CD4-positive, alpha-beta T cell treated with Interleukin-21 for 1 hour (primary cell): Measurements from ENCODE around the gene FAAP100.

Experiments
- DNase-seq: peaks from one replicate; pipeline ENCODE4 v3.0.0-alpha.2; 2020

FAAP100 gene

GRCh38 chr17:81522491-81523401, 29.4 kb downstream of the FAAP100 start:
- DNase-seq = no peak

GRCh38 chr17:81520021-81520901, 31.9 kb downstream of the FAAP100 start:
- DNase-seq = no peak

GRCh38 chr17:81519284-81520020, 32.7 kb downstream of the FAAP100 start:
- DNase-seq = peak; percentile 80

GRCh38 chr17:81518785-81519283, 33.3 kb downstream of the FAAP100 start:
- DNase-seq = no peak

GRCh38 chr17:81518113-81518784, 33.9 kb downstream of the FAAP100 start:
- DNase-seq = no peak

- peak; percentile 31 for DNase-seq
Observed at GRCh38 chr17:81517339-81518112, 34.6 kb downstream of the FAAP100 start.

GRCh38 chr17:81517009-81517338, 35.2 kb downstream of the FAAP100 start:
- DNase-seq = no peak

GRCh38 chr17:81516439-81516838, 35.7 kb downstream of the FAAP100 start:
- DNase-seq = no peak

- DNase-seq = no peak
Observed at GRCh38 chr17:81515530-81516041, 36.6 kb downstream of the FAAP100 start.

GRCh38 chr17:81514739-81515529, 37.2 kb downstream of the FAAP100 start:
- DNase-seq = peak; percentile 79

- DNase-seq = no peak
Observed at GRCh38 chr17:81514489-81514738, 37.7 kb downstream of the FAAP100 start.

- peak; percentile 30 for DNase-seq
Observed at GRCh38 chr17:81513753-81514488, 38.2 kb downstream of the FAAP100 start.

GRCh38 chr17:81513372-81513752, 38.8 kb downstream of the FAAP100 start:
- DNase-seq = peak; percentile 63

GRCh38 chr17:81512562-81513371, 39.4 kb downstream of the FAAP100 start, which contains the start of gene ACTG1:
Gene ACTG1, minus strand, starts transcription at chr17:81512799. Its CDS starts 445 bp downstream, at chr17:81512354.
- peak; percentile 95 for DNase-seq

GRCh38 chr17:81511804-81512561, 40.2 kb downstream of the FAAP100 start:
- peak; percentile 37 for DNase-seq

GRCh38 chr17:81511554-81511803, 40.7 kb downstream of the FAAP100 start:
- no peak for DNase-seq

GRCh38 chr17:81510785-81511553, 41.2 kb downstream of the FAAP100 start:
- DNase-seq = peak; percentile 52
